ENCODE results near the gene YTHDC2. TPM values are rescaled to one million over a fixed set of nuclear protein-coding genes. Genes with fewer than 3 reads are reported as not detected.

YTHDC2 gene
- total RNA-seq, 2 donors from 2014 or later, result 23.1 to 37.6 TPM

DNA sequence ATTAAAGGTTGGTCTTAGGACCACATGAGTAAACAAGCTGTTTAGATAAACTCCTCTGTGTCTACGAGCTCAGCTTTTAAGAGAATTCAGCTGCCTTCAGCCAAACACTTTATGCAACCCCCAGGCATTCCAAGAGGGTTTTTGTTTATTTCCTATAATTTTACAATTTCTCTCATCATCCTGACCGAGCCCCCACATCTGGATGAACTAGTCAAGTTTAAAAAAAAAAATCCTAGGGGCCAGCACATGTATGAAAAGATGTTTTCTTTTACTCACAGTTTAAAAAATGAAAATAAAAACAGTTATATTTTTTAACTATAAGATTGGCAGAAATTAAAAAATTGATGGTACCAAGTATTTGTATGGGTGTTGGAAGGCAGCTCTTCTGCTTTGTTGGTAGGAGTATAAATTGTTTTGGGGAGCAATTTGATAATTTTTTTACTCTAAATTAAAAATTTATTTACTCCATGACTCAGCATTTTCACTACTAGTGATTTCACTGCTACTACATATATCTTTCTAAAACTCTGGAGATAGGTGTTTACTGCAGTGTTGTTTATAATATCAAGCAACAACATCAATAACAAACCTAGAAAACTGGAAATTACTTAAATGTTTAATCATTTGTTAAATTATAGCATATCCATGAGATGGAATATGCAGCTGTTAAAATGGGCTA lies 18.1 kb downstream of the YTHDC2 start:
- H3K36me3 Mint-ChIP-seq, result peaks cover 18% of the 10 kb centered on the region

DNA sequence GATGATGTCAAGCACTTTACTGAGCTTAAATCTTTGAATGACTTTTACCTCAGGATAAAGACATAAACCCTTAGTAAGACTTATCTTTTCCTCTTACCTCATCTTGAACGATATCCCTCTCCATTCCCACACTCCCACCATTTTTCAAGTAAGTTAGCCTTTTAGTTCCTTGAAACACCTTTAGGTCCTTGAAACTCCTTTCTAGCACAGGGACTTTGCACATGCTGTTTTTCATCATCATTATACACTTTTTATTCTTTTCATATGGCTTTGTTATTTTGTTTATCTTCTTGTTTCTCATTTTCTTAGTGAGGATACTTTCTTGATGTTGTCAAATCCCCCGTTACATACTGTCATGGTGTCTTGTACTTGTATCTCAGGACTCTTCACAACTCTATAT lies 24.8 kb downstream of the YTHDC2 start:
- Mint-ChIP-seq H3K4me3 (no peak overlapping the region), H3K27me3 (no peaks in the 10 kb centered on the region), H3K4me1 (ENCODE audit: low read depth in 2 of 2) (no peaks in the 10 kb centered on the region), H3K36me3 (peaks cover 24% of the 10 kb centered on the region), H3K9me3 (no peaks in the 10 kb centered on the region), H3K27ac (no peak overlapping the region)
- ATAC-seq, result no peak
- DNase-seq (ENCODE audit: low spot score), result no peak

More for the DNA sequence above, 18.1 kb downstream of the YTHDC2 start:
- ATAC-seq, result no peak
- Mint-ChIP-seq H3K4me3 (no peak overlapping the region), H3K27me3 (no peaks in the 10 kb centered on the region), H3K4me1 (ENCODE audit: low read depth in 2 of 2) (no peaks in the 10 kb centered on the region), H3K27ac (no peak overlapping the region), H3K9me3 (no peaks in the 10 kb centered on the region)
- DNase-seq (ENCODE audit: low spot score), result no peak

DNA sequence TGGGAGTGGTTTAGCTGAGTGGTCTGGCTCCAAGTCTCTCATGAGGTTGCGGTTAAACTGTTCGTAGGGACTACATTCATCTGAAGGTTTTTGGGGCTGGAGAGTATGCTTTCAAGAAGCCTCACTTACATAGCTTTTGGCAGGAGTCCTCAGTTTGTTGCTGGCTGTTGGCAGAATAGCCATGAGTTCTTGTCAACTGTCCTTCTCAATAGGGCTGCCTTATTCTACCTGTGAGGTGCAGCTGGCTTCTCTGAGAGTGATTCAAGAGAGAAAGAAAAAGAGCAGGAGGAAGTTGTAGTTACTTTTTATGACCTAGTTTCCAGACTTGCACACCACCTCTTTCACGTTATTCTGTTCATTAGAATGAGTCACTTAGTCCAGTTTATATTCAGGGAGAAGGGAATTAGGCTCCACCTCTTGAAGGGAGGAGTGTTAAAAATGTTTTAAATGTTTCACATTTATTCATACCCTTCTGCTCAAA lies 33.2 kb downstream of the YTHDC2 start:
- no peak for DNase-seq (ENCODE audit: low spot score)

DNA sequence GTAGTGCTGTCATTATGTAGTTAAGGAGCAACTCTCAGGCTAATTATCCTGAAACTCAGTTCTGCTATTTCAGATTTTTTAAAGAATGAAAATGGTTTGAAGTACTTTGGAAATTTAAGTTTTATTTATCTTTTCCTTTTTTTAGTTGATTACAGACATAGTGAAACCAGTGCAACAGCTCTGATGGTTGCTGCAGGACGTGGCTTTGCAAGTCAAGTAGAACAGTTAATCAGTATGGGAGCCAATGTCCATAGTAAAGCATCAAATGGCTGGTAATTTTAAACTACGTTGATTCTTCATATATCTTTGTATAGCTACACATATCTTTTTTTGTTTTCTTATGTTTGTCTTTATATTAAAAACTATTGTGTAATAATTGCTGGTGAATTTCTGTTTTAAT lies 34.9 kb downstream of the YTHDC2 start:
- H3K4me3 Mint-ChIP-seq, result no peak overlapping the region
- H3K27ac Mint-ChIP-seq, result no peak overlapping the region
- H3K36me3 Mint-ChIP-seq, result peaks cover 34% of the 10 kb centered on the region
- H3K27me3 Mint-ChIP-seq, result no peaks in the 10 kb centered on the region
- H3K4me1 Mint-ChIP-seq (ENCODE audit: low read depth in 2 of 2), result peaks cover 6 to 13% of the 10 kb centered on the region in 2 donors
- no peak for DNase-seq (ENCODE audit: low spot score)
- ATAC-seq, result no peak
- H3K9me3 Mint-ChIP-seq, result no peaks in the 10 kb centered on the region

More for the DNA sequence above, 33.2 kb downstream of the YTHDC2 start:
- Mint-ChIP-seq H3K36me3 (peaks cover 34% of the 10 kb centered on the region), H3K9me3 (no peaks in the 10 kb centered on the region), H3K4me3 (no peak overlapping the region), H3K4me1 (ENCODE audit: low read depth in 2 of 2) (peaks cover 6 to 13% of the 10 kb centered on the region in 2 donors), H3K27ac (peak overlapping the region in 1 of 2 donors; percentile 23), H3K27me3 (no peaks in the 10 kb centered on the region)
- no peak for ATAC-seq

DNA sequence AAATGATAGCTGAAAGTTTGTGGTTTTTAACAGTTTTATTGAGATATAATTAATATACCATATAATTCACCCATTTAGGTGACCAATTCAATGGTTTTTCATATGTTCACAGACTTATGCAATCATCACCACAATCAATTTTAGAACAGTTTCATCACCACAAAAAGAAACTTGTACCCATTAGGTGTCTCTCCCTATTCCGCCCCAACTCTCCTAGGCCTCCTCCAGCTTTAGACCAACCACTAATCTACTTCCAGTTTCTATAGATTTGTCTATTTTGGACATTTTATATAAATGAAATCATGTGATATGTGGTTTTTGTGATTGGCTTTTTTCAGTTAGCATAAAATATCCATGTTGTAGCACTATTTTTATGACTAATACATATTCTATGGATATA lies 38.6 kb downstream of the YTHDC2 start:
- DNase-seq (ENCODE audit: low spot score), result no peak
- Mint-ChIP-seq H3K4me1 (ENCODE audit: low read depth in 2 of 2) (peaks cover 2 to 3% of the 10 kb centered on the region in 2 donors), H3K4me3 (no peak overlapping the region), H3K27me3 (no peaks in the 10 kb centered on the region), H3K36me3 (peaks cover 26% of the 10 kb centered on the region), H3K27ac (no peak overlapping the region), H3K9me3 (no peaks in the 10 kb centered on the region)
- no peak for ATAC-seq

DNA sequence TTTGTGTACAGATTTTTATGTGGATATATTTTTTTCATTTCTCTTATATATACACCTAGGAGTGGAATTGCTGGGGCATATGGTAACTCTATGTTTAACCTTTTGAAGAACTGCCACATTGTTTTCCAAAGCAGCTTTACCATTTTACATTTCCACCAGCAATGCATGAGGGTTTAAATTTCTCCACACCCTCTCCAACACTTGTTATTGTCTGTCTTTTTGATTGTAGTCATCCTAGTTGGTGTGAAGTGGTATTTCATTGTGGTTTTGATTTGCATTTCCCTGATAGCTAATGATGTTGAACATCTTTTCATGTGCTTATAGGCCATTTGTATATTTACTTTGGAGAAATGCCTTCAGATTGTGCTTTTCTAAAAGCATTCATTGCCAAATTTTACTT lies 39.1 kb downstream of the YTHDC2 start:
- H3K4me3 Mint-ChIP-seq, result no peak overlapping the region
- H3K4me1 Mint-ChIP-seq (ENCODE audit: low read depth in 2 of 2), result no peaks in the 10 kb centered on the region
- no peak for DNase-seq (ENCODE audit: low spot score)
- no peak overlapping the region for H3K27ac Mint-ChIP-seq
- peaks cover 24% of the 10 kb centered on the region for H3K36me3 Mint-ChIP-seq
- no peaks in the 10 kb centered on the region for H3K9me3 Mint-ChIP-seq
- no peak for ATAC-seq
- no peaks in the 10 kb centered on the region for H3K27me3 Mint-ChIP-seq

DNA sequence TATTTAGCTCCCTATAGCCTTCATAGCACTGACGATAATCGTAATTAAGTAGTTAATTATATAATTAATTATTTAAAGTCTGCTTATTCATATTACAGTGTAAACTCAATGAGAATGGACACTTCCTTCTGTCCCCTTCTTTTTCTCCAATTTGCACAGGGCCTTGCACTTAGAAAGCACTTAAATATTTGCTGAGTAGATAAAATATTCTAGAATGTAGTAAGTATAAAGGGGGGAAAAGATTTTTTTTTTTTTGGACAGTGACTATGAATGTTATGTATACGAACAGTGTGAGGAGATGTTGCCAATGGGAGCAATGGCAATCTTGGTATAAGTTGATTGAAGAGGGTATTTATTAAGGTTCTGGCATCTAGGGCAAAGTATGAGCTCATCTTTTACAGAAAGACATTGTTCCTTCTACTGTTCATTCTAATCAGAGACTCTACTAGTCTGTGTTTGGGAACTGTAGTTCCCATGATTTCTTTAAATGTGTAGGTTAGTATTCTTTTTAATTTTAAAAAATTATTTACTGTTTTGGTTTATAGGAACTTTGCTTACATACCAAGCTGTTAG lies 49.4 kb downstream of the YTHDC2 start:
- Mint-ChIP-seq H3K36me3 (peaks cover 32% of the 10 kb centered on the region), H3K27me3 (no peaks in the 10 kb centered on the region)
- no peak for ATAC-seq

DNA sequence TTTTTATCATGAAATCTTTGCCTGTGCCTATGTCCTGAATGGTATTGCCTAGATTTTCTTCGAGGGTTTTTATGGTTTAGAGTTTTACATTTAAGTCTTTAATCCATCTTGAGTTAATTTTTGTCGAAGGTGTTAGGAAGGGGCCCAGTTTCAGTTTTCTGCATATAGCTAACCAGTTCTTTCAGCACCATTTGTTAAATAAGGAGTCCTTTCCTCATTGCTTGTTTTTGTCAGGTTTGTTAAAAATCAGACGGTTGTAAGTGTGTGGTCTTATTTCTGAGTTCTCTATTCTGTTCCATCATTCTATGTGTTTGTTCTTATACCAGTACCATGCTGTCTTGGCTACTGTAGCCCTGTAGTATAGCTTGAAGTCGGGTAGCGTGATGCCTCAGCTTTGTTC lies 55.9 kb downstream of the YTHDC2 start:
- peaks cover 14% of the 10 kb centered on the region in 2 donors for H3K4me1 Mint-ChIP-seq (ENCODE audit: low read depth in 2 of 2)
- DNase-seq (ENCODE audit: low spot score) (no peak), ATAC-seq (no peak)
- H3K9me3 Mint-ChIP-seq, result no peaks in the 10 kb centered on the region
- H3K36me3 Mint-ChIP-seq, result peaks cover 60% of the 10 kb centered on the region
- no peak overlapping the region for H3K27ac Mint-ChIP-seq
- H3K4me3 Mint-ChIP-seq, result no peak overlapping the region
- H3K27me3 Mint-ChIP-seq, result no peaks in the 10 kb centered on the region

More for the DNA sequence above, 49.4 kb downstream of the YTHDC2 start:
- H3K4me1 Mint-ChIP-seq (ENCODE audit: low read depth in 2 of 2), result no peaks in the 10 kb centered on the region
- no peak overlapping the region for H3K27ac Mint-ChIP-seq
- no peak overlapping the region for H3K4me3 Mint-ChIP-seq
- DNase-seq (ENCODE audit: low spot score), result no peak
- no peaks in the 10 kb centered on the region for H3K9me3 Mint-ChIP-seq

DNA sequence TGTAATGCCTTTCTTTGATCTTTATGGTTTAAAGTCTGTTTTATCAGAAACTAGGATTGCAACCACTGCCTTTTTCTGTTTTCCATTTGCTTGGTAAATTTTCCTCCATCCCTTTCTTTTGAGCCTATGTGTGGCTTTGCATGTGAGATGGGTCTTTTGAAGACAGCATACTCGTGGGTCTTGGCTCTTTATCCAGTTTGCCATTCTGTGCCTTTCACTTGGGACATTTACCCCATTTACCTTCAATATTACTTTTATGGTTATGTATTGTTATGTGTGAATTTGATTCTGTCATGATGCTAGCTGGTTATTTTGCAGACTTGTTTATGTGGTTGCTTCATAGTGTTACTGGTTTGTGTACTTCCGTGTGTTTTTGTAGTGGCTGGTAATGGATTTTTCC lies 59.2 kb downstream of the YTHDC2 start:
- DNase-seq (ENCODE audit: low spot score) (no peak), ATAC-seq (no peak)
- Mint-ChIP-seq H3K36me3 (peaks cover 59% of the 10 kb centered on the region), H3K4me3 (no peak overlapping the region), H3K27ac (no peak overlapping the region), H3K4me1 (ENCODE audit: low read depth in 2 of 2) (peaks cover 14 to 17% of the 10 kb centered on the region in 2 donors), H3K9me3 (no peaks in the 10 kb centered on the region), H3K27me3 (no peaks in the 10 kb centered on the region)

DNA sequence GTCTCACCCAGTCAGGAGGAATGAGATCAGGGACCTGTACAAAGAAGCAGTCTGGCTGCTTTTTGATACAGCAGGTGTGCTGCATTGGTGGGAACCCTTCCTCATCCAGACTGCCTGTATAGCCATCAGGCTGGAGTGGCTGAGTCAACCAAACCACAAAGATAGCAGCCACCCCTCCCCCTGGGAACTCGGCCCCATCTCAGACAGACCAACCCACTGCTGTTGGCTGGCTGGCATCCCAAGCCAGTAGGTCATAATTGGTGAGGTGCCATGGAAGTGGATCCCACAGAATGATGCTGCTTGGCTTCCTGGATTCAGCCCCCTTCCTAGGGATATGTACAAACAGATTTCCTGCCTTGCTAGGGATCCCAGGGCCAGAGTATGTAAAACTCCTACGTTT lies 60.9 kb downstream of the YTHDC2 start:
- Mint-ChIP-seq H3K36me3 (peaks cover 47% of the 10 kb centered on the region), H3K27ac (no peak overlapping the region), H3K9me3 (no peaks in the 10 kb centered on the region), H3K4me3 (no peak overlapping the region), H3K27me3 (no peaks in the 10 kb centered on the region), H3K4me1 (ENCODE audit: low read depth in 2 of 2) (peaks cover 14 to 17% of the 10 kb centered on the region in 2 donors)
- DNase-seq (ENCODE audit: low spot score) (no peak), ATAC-seq (no peak)

DNA sequence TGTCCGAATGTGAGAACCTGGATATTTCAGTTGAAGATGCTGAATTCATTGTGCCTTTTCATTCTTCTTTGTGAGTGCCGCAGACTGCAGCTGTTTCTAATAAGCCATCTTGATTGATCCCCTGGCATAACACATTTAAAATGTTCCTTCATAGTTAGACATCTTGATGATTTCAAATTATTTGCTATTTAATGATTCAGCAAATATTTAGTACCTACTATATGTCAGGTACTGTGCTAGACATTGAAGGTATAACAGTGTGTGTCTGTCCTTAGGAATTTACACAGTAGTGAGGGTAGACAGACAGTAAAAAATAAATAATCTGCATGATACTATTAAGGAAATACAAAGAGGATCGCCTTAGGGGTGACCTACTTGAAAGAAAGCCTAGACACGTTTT lies 61.6 kb downstream of the YTHDC2 start:
- no peak overlapping the region for H3K4me3 Mint-ChIP-seq
- H3K4me1 Mint-ChIP-seq (ENCODE audit: low read depth in 2 of 2), result peaks cover 14 to 17% of the 10 kb centered on the region in 2 donors
- no peak for ATAC-seq
- no peak overlapping the region for H3K27ac Mint-ChIP-seq
- peaks cover 43% of the 10 kb centered on the region for H3K36me3 Mint-ChIP-seq
- DNase-seq (ENCODE audit: low spot score), result no peak
- H3K9me3 Mint-ChIP-seq, result no peaks in the 10 kb centered on the region
- no peaks in the 10 kb centered on the region for H3K27me3 Mint-ChIP-seq

DNA sequence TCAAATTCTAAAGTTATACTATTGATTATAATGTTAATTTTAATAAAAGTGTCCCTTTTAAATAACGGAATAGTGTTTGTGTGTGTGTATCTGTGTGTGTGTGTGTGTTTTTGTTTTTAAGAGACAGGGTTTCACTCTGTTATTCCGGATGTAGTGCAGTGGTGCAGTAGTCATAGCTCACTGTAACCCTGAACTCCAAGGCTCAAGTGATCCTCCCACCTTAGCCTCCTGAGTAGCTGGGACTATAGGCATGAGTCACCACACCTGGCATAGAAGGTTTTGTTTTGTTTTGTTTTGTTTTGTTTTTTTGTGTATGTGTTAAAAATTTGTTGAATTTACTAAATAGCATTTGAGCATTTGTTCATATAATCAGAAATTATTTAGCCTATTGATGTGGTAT lies 64.6 kb downstream of the YTHDC2 start:
- Mint-ChIP-seq H3K27ac (no peak overlapping the region), H3K4me3 (no peak overlapping the region), H3K4me1 (ENCODE audit: low read depth in 2 of 2) (peaks cover 9 to 11% of the 10 kb centered on the region in 2 donors), H3K9me3 (no peaks in the 10 kb centered on the region), H3K36me3 (peaks cover 26% of the 10 kb centered on the region), H3K27me3 (no peaks in the 10 kb centered on the region)
- DNase-seq (ENCODE audit: low spot score), result no peak
- no peak for ATAC-seq

DNA sequence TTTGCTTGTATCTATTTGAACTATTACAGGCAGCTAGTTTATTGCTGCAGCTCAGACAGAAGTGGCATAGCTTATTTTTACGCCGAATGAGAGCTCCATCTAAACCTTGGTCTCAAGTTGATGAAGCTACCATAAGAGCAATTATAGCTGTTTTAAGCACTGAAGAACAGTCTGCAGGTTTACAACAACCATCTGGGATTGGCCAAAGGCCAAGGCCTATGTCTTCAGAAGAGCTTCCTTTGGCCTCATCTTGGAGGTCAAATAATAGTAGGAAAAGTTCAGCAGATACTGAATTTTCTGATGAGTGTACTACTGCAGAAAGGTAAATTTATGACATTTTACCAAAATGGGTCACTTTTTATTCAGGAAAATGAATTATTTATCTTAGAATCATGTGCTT lies 67.9 kb downstream of the YTHDC2 start:
- Mint-ChIP-seq H3K36me3 (peaks cover 9% of the 10 kb centered on the region), H3K9me3 (no peaks in the 10 kb centered on the region), H3K27me3 (no peaks in the 10 kb centered on the region), H3K27ac (no peak overlapping the region), H3K4me1 (ENCODE audit: low read depth in 2 of 2) (no peaks in the 10 kb centered on the region), H3K4me3 (no peak overlapping the region)
- ATAC-seq, result no peak
- no peak for DNase-seq (ENCODE audit: low spot score)

DNA sequence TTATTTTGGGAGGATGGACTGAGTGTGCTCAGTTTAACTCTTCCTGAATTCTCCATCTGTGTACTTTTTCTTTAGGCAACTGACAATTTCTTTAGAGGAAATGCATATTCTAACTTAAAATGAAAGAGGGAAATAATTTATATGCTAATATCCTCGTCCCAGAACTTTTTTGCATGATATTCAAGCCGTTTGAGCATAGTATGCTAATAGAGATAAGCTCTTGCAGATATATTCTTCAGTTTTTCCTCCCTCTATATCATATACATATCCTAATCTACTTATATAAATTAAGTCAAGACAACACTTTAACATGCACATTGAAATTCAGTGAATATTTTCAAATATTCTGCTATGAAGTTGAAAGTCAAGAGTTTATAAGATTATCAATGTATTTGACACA lies 84.7 kb downstream of the YTHDC2 start:
- no peak for DNase-seq (ENCODE audit: low spot score)
- Mint-ChIP-seq H3K27ac (no peak overlapping the region), H3K9me3 (no peaks in the 10 kb centered on the region), H3K36me3 (peaks cover 6% of the 10 kb centered on the region), H3K27me3 (peaks cover 4 to 6% of the 10 kb centered on the region in 2 donors), H3K4me1 (ENCODE audit: low read depth in 2 of 2) (peaks cover 0 to 5% of the 10 kb centered on the region in 2 donors), H3K4me3 (no peak overlapping the region)
- ATAC-seq, result no peak
